ENCODE data around the gene NTSR1. TPM values are rescaled to one million over a fixed set of nuclear protein-coding genes. Genes with fewer than 3 reads are reported as not detected.
A peak's percentile ranks its signal among the peaks of the same experiment; 100 is the strongest.

The NTSR1 gene
- total and polyA plus RNA-seq, 4 donors: 0.03 to 0.33 (median 0.08) TPM; not detected in 1

GRCh38 chr20:62667530-62668440 lies 40.9 kb upstream of the NTSR1 start:
- DNase-seq (ENCODE audit: low spot score): no peak
- no peak overlapping the region for H3K9ac ChIP-seq (ENCODE audit: low read depth in 1 of 2, low read length in 2 of 2)
- no peaks in the 10 kb centered on the region for H3K9me3 ChIP-seq (ENCODE audit: control insufficient read depth in 4 of 4, low read length in 3 of 4)
- no peaks in the 10 kb centered on the region for H3K27me3 ChIP-seq (ENCODE audit: control insufficient read depth in 4 of 4, insufficient read depth in 4 of 4, low read length in 3 of 4)
- no peaks in the 10 kb centered on the region for H3K36me3 ChIP-seq (ENCODE audit: control insufficient read depth in 4 of 4, insufficient read depth in 3 of 4, low read depth in 1 of 4, low read length in 3 of 4)
- H3K27ac ChIP-seq (ENCODE audit: low read depth in 1 of 2, low read length in 2 of 2): no peak overlapping the region
- 78% methylated on average over 30 of the region's 30 CpGs for WGBS
- H3K4me3 ChIP-seq (ENCODE audit: low read depth in 1 of 3, low read length in 3 of 3): no peak overlapping the region
- no peak for TF ChIP-seq YY1 (IDR thresholded peaks at IDR 0.05)
- no peak for TF ChIP-seq NR2F2 (IDR thresholded peaks at IDR 0.05)
- H3K4me1 ChIP-seq (ENCODE audit: control insufficient read depth in 4 of 4, insufficient read depth in 4 of 4, low read length in 3 of 4): no peaks in the 10 kb centered on the region

- H3K4me3 ChIP-seq (ENCODE audit: low read depth in 1 of 3, low read length in 3 of 3): no peak overlapping the region
- no peaks in the 10 kb centered on the region for H3K27me3 ChIP-seq (ENCODE audit: control insufficient read depth in 4 of 4, insufficient read depth in 4 of 4, low read length in 3 of 4)
- TF ChIP-seq ATF3 (IDR thresholded peaks at IDR 0.05): no peak
- peak; percentile 94 to 95 for TF ChIP-seq RAD21 (IDR thresholded peaks at IDR 0.05)
- TF ChIP-seq TAF1 (conservative IDR thresholded peaks at IDR 0.05): no peak
- TF ChIP-seq GABPA (IDR thresholded peaks at IDR 0.05 in 1 of 2, conservative IDR thresholded peaks at IDR 0.05 in 1 of 2): no peak
- no peak for TF ChIP-seq ZBTB33 (IDR thresholded peaks at IDR 0.05)
- no peak for TF ChIP-seq MAX (IDR thresholded peaks at IDR 0.05)
- TF ChIP-seq HNF4G (IDR thresholded peaks at IDR 0.05): no peak
- no peak for TF ChIP-seq NR2F2 (IDR thresholded peaks at IDR 0.05)
- no peak for TF ChIP-seq FOXA2 (IDR thresholded peaks at IDR 0.05)
- TF ChIP-seq JUND (IDR thresholded peaks at IDR 0.05): no peak
- TF ChIP-seq RXRA (IDR thresholded peaks at IDR 0.05): no peak
- no peak for TF ChIP-seq FOXA1 (IDR thresholded peaks at IDR 0.05)
- no peak for TF ChIP-seq HNF4A (conservative IDR thresholded peaks at IDR 0.05)
- TF ChIP-seq CTCF (IDR thresholded peaks at IDR 0.05; ENCODE audit: low read depth, low read length, missing input control): peak; percentile 96
- no peak for TF ChIP-seq YY1 (IDR thresholded peaks at IDR 0.05)
- no peaks in the 10 kb centered on the region for H3K9me3 ChIP-seq (ENCODE audit: control insufficient read depth in 4 of 4, low read length in 3 of 4)
- DNase-seq (ENCODE audit: low spot score): peak; percentile 69
- no peaks in the 10 kb centered on the region for H3K4me1 ChIP-seq (ENCODE audit: control insufficient read depth in 4 of 4, insufficient read depth in 4 of 4, low read length in 3 of 4)
- no peaks in the 10 kb centered on the region for H3K36me3 ChIP-seq (ENCODE audit: control insufficient read depth in 4 of 4, insufficient read depth in 3 of 4, low read depth in 1 of 4, low read length in 3 of 4)
- H3K9ac ChIP-seq (ENCODE audit: low read depth in 1 of 2, low read length in 2 of 2): no peak overlapping the region
- H3K27ac ChIP-seq (ENCODE audit: low read depth in 1 of 2, low read length in 2 of 2): no peak overlapping the region
- 58% methylated on average over 13 of the region's 13 CpGs for WGBS
Observed at GRCh38 chr20:62668441-62669027, 40.1 kb upstream of the NTSR1 start.
